HepG2 (cell line): ENCODE results near the gene METTL26. TPM values are rescaled to one million over a fixed set of nuclear protein-coding genes. Genes with fewer than 3 reads are reported as not detected.

Experiments used
- ARID4A ChIP-seq: sonication (generic); formaldehyde crosslinking; IDR thresholded peaks from 2 replicates; pipeline ENCODE4 v1.5.0; 2020; ENCODE audit warnings: mild to moderate bottlenecking, missing genetic modification reagents, borderline replicate concordance
- ARNTL ChIP-seq: sonication (generic); formaldehyde crosslinking; IDR thresholded peaks from 2 replicates; pipeline ENCODE4 v1.4.0; 2020; ENCODE audit warnings: mild to moderate bottlenecking, missing genetic modification reagents
- FUBP1 ChIP-seq: sonication (generic); formaldehyde crosslinking; IDR thresholded peaks from 2 replicates; pipeline ENCODE4 v1.5.1; 2020; ENCODE audit warnings: missing genetic modification reagents, mild to moderate bottlenecking, borderline replicate concordance
- GATAD1 ChIP-seq: IDR thresholded peaks from 2 replicates; pipeline ENCODE4 v1.6.1; 2016; ENCODE audit warnings: missing genetic modification reagents, missing compliant biosample characterization
- HNRNPK ChIP-seq: fragments of 200-400 bp; formaldehyde crosslinking; IDR thresholded peaks from 2 replicates; pipeline ENCODE4 v1.6.1; 2018; ENCODE audit warnings: low read length, low read depth, moderate library complexity, mild to moderate bottlenecking; ENCODE audit not compliant: poor library complexity, severe bottlenecking
- JUND ChIP-seq: sonication (generic); formaldehyde crosslinking; IDR thresholded peaks from 2 replicates; pipeline ENCODE4 v1.8.0; 2022; ENCODE audit warnings: mild to moderate bottlenecking, missing genetic modification reagents
- MAX ChIP-seq: IDR thresholded peaks from 2 replicates; pipeline ENCODE4 v1.6.1; 2012; ENCODE audit warnings: inconsistent platforms
- MEIS2 ChIP-seq: sonication (generic); formaldehyde crosslinking; IDR thresholded peaks from 2 replicates; pipeline ENCODE4 v1.9.0; 2021; ENCODE audit warnings: mild to moderate bottlenecking, missing genetic modification reagents
- NFKBIZ ChIP-seq: IDR thresholded peaks from 2 replicates; pipeline ENCODE4 v1.6.1; 2018; ENCODE audit warnings: missing genetic modification reagents, missing compliant biosample characterization
- PAF1 ChIP-seq: IDR thresholded peaks from 2 replicates; pipeline ENCODE4 v1.6.1; 2016; ENCODE audit warnings: missing genetic modification reagents, missing compliant biosample characterization
- REL ChIP-seq: sonication (generic); formaldehyde crosslinking; conservative IDR thresholded peaks from 2 replicates; pipeline ENCODE4 v1.8.0; 2022; ENCODE audit warnings: mild to moderate bottlenecking, missing genetic modification reagents, moderate library complexity
- RFXANK ChIP-seq: IDR thresholded peaks from 2 replicates; pipeline ENCODE4 v1.6.1; 2016
- SATB2 ChIP-seq: sonication (generic); formaldehyde crosslinking; IDR thresholded peaks from 2 replicates; pipeline ENCODE4 v1.5.0; 2020; ENCODE audit warnings: missing genetic modification reagents
- SMAD9 ChIP-seq: sonication (generic); formaldehyde crosslinking; IDR thresholded peaks from 2 replicates; pipeline ENCODE4 v1.5.1; 2020; ENCODE audit warnings: mild to moderate bottlenecking, missing genetic modification reagents
- ZHX1 ChIP-seq: sonication (generic); formaldehyde crosslinking; IDR thresholded peaks from 2 replicates; pipeline ENCODE4 v1.8.1; 2022; ENCODE audit warnings: low read depth, mild to moderate bottlenecking, missing genetic modification reagents
- ZMYM4 ChIP-seq: sonication (generic); formaldehyde crosslinking; IDR thresholded peaks from 2 replicates; pipeline ENCODE4 v1.8.1; 2023; ENCODE audit warnings: mild to moderate bottlenecking, missing genetic modification reagents
- ZNF782 ChIP-seq: sonication (generic); formaldehyde crosslinking; IDR thresholded peaks from 2 replicates; pipeline ENCODE4 v1.4.0; 2020; ENCODE audit warnings: missing genetic modification reagents, mild to moderate bottlenecking, borderline replicate concordance
- ZSCAN5A ChIP-seq: sonication (generic); formaldehyde crosslinking; IDR thresholded peaks from 2 replicates; pipeline ENCODE4 v1.8.0; 2022; ENCODE audit warnings: mild to moderate bottlenecking, missing genetic modification reagents, borderline replicate concordance
- polyA plus RNA-seq, 8 experiments: library from polyadenylated mRNA; depleted of rRNA in 3 of 8; stranded (reverse) in 7 of 8; unstranded in 1 of 8; fragments of >200 nt; fragmentation: Illumina TruSeq in 4 of 8; extraction: Trizol in 4 of 8; gene quantifications; 2 replicates each; pipeline versions ENCODE4 v1.2.1 to v1.2.3, GENCODE V29; 2011 to 2016; ENCODE audit warnings: low read depth in 4 of 8, missing spikeins in 1 of 8, mixed read lengths in 1 of 8; ENCODE audit not compliant: insufficient read depth in 1 of 8
- total RNA-seq, 5 experiments: library from RNA; depleted of rRNA; stranded (reverse); fragments of >200 nt; fragmentation: Illumina TruSeq; extraction: Trizol; gene quantifications; 2 replicates each; pipeline ENCODE4 v1.2.3, GENCODE V29; 2016; ENCODE audit warnings: low read depth in 1 of 5

The METTL26 gene
- total and polyA plus RNA-seq, 2 of the 13 experiments (the other 11 are each of a cell fraction or from before 2014, with no cell fraction given): 65.5 to 70.1 TPM

- TF ChIP-seq FUBP1 (CRISPR knock-in tag) (peak; percentile 98), MEIS2 (peak; percentile 73; the same call in 1 of the 2 replicates), ZSCAN5A (CRISPR knock-in tag) (no peak), ARNTL (CRISPR knock-in tag) (peak; percentile 57), SMAD9 (CRISPR knock-in tag) (no peak), MAX (peak; percentile 82), ZNF782 (no peak), ZMYM4 (CRISPR knock-in tag) (peak; percentile 95), GATAD1 (peak; percentile 90), RFXANK (CRISPR knock-in tag) (0 out of 2 replicates have a peak, but pooled peaks have one; percentile 46), PAF1 (no peak), SATB2 (0 out of 2 replicates have a peak, but pooled peaks have one; percentile 17), NFKBIZ (CRISPR knock-in tag) (no peak), ZHX1 (peak; percentile 89), ARID4A (CRISPR knock-in tag) (peak; percentile 92; the same call in 1 of the 2 replicates), REL (0 out of 2 replicates have a peak, but pooled peaks have one; percentile 6), HNRNPK (peak; percentile 55), JUND (0 out of 2 replicates have a peak, but pooled peaks have one; percentile 54)
These were observed 31.8 kb upstream of the METTL26 start, which contains the start of gene RHOT2 (continued) for GRCh38 chr16:667780-668518.
